ENCODE data around the gene NUTM1. TPM values are rescaled to one million over a fixed set of nuclear protein-coding genes. Genes with fewer than 3 reads are reported as not detected.

Gene NUTM1
- polyA plus RNA-seq, 1 of the 3 experiments (the other 2 are of a cell fraction) = not detected

GRCh38 chr15:34301058-34301457 is 42.1 kb upstream of the NUTM1 start:
- 75% methylated on average over 3 of the region's 3 CpGs for WGBS (ENCODE audit: low lambda C conversion rate)
- Histone ChIP-seq H3K36me3 (replicated peaks in 1 of 2; ENCODE audit: control insufficient read depth in 1 of 2, insufficient read depth in 2 of 2, low read length in 1 of 2) (no peaks in the 10 kb centered on the region), H3K9ac (no peak overlapping the region), H3K9me3 (no peaks in the 10 kb centered on the region), H3K79me2 (ENCODE audit: insufficient read depth) (no peaks in the 10 kb centered on the region), H3K27ac (ENCODE audit: low read depth in 2 of 2, low read length in 1 of 2) (no peak overlapping the region), H4K20me1 (ENCODE audit: insufficient read depth) (no peaks in the 10 kb centered on the region), H3K27me3 (ENCODE audit: insufficient read depth) (no peaks in the 10 kb centered on the region), H3F3A (replicated peaks; ENCODE audit: insufficient read depth) (peaks cover 15% of the 10 kb centered on the region), H3K4me2 (no peak overlapping the region), H2AFZ (ENCODE audit: low read depth) (no peak overlapping the region), H3K9me2 (no peaks in the 10 kb centered on the region), H3K4me1 (ENCODE audit: control insufficient read depth in 1 of 2, insufficient read depth in 2 of 2, low read depth in 1 of 2, low read length in 1 of 2) (peaks cover 2 to 16% of the 10 kb centered on the region in 2 experiments; a peak in 2 of 4 replicates), H3K4me3 (ENCODE audit: low read depth in 2 of 2, low read length in 1 of 2) (no peak overlapping the region)
- ChIA-PET POLR2A (no interaction called here), CTCF (no interaction called here)
- no peak for DNase-seq
- TF ChIP-seq JUND (IDR thresholded peaks at IDR 0.05) (no peak), GATA2 (CRISPR knock-in tag; IDR thresholded peaks at IDR 0.05) (no peak), MEF2A (IDR thresholded peaks at IDR 0.05; ENCODE audit: borderline replicate concordance, low read depth) (no peak), FOSL2 (IDR thresholded peaks at IDR 0.05; ENCODE audit: borderline replicate concordance, low read depth) (no peak), YY1 (IDR thresholded peaks at IDR 0.05; ENCODE audit: low read depth) (no peak), FOXM1 (IDR thresholded peaks at IDR 0.05; ENCODE audit: low read depth) (no peak), REST (IDR thresholded peaks at IDR 0.05; ENCODE audit: low read depth, low read length) (no peak), RXRA (IDR thresholded peaks at IDR 0.05; ENCODE audit: borderline replicate concordance, low read depth) (no peak), ZBTB33 (IDR thresholded peaks at IDR 0.05; ENCODE audit: borderline replicate concordance, low read depth) (no peak), FOXJ3 (CRISPR knock-in tag; IDR thresholded peaks at IDR 0.05) (no peak)

GRCh38 chr15:34304613-34305012 is 38.5 kb upstream of the NUTM1 start:
- no peaks in the 10 kb centered on the region for H3K79me2 ChIP-seq (ENCODE audit: insufficient read depth)
- no peaks in the 10 kb centered on the region for H3F3A ChIP-seq (replicated peaks; ENCODE audit: insufficient read depth)
- POLR2A ChIA-PET = no interaction called here
- no peaks in the 10 kb centered on the region for H3K9me3 ChIP-seq
- H3K4me2 ChIP-seq = no peak overlapping the region
- H3K9ac ChIP-seq = no peak overlapping the region
- H3K4me1 ChIP-seq (ENCODE audit: control insufficient read depth in 1 of 2, insufficient read depth in 2 of 2, low read depth in 1 of 2, low read length in 1 of 2) = no peaks in the 10 kb centered on the region
- H3K4me3 ChIP-seq (ENCODE audit: low read depth in 2 of 2, low read length in 1 of 2) = no peak overlapping the region
- H3K36me3 ChIP-seq (replicated peaks in 1 of 2; ENCODE audit: control insufficient read depth in 1 of 2, insufficient read depth in 2 of 2, low read length in 1 of 2) = peaks cover 0 to 3% of the 10 kb centered on the region in 2 experiments
- CTCF ChIA-PET = interaction anchor here (1.2 to 1.4 kb wide), 3 partner anchors 38 to 64 kb away, joined by 3 read pairs; partner anchors contain the start of gene NOP10
- H3K27me3 ChIP-seq (ENCODE audit: insufficient read depth) = no peaks in the 10 kb centered on the region
- peak overlapping the region in 1 of 2 experiments; percentile 32; a peak in 2 of 4 replicates for H3K27ac ChIP-seq (ENCODE audit: low read depth in 2 of 2, low read length in 1 of 2)
- H2AFZ ChIP-seq (ENCODE audit: low read depth) = no peak overlapping the region
- DNase-seq = no peak
- H3K9me2 ChIP-seq = no peaks in the 10 kb centered on the region; the same call in 1 of the 2 replicates
- H4K20me1 ChIP-seq (ENCODE audit: insufficient read depth) = no peaks in the 10 kb centered on the region
- TF ChIP-seq CHD2 (IDR thresholded peaks at IDR 0.05; ENCODE audit: low read length, partially characterized antibody) (no peak), RXRA (IDR thresholded peaks at IDR 0.05; ENCODE audit: borderline replicate concordance, low read depth) (no peak), RAD21 (IDR thresholded peaks at IDR 0.05; ENCODE audit: low read length) (no peak), FOXJ3 (CRISPR knock-in tag; IDR thresholded peaks at IDR 0.05) (no peak), FOSL2 (IDR thresholded peaks at IDR 0.05; ENCODE audit: borderline replicate concordance, low read depth) (no peak), GABPA (IDR thresholded peaks at IDR 0.05; ENCODE audit: low read depth) (no peak), POLR2AphosphoS5 (IDR thresholded peaks at IDR 0.05; ENCODE audit: low read depth, low read length) (no peak), ZBTB33 (IDR thresholded peaks at IDR 0.05; ENCODE audit: borderline replicate concordance, low read depth) (no peak), SIN3A (IDR thresholded peaks at IDR 0.05; ENCODE audit: borderline replicate concordance, low read depth, low read length) (no peak), YY1 (IDR thresholded peaks at IDR 0.05; ENCODE audit: low read depth) (no peak), NRF1 (IDR thresholded peaks at IDR 0.05; ENCODE audit: low read depth, low read length) (no peak), MAX (IDR thresholded peaks at IDR 0.05; ENCODE audit: low read depth) (no peak), FOXM1 (IDR thresholded peaks at IDR 0.05; ENCODE audit: low read depth) (no peak), MXI1 (IDR thresholded peaks at IDR 0.05; ENCODE audit: low read depth, low read length) (no peak)

Data from SK-N-SH (cell line).